Nephron (organoid): ENCODE data around the gene FXYD6.

Source experiments
- H3K27ac Mint-ChIP-seq, 3 experiments: 2 replicates each; pipeline ENCODE4 v1.8.0; 2020; ENCODE audit warnings: mixed read lengths in 3 of 3, mild to moderate bottlenecking in 2 of 3, moderate library complexity in 1 of 3
- H3K27me3 Mint-ChIP-seq: 2 replicates; pipeline ENCODE4 v1.8.0; 2021; ENCODE audit warnings: low read depth, mild to moderate bottlenecking, moderate library complexity, mixed read lengths
- H3K36me3 Mint-ChIP-seq: 2 replicates; pipeline ENCODE4 v1.8.0; 2020; ENCODE audit warnings: low read depth, mixed read lengths
- H3K4me1 Mint-ChIP-seq: 2 replicates; pipeline ENCODE4 v1.8.0; 2020; ENCODE audit warnings: mixed read lengths
- H3K4me3 Mint-ChIP-seq, 3 experiments: 2 replicates each; pipeline ENCODE4 v1.8.0; 2020; ENCODE audit warnings: mild to moderate bottlenecking in 3 of 3, mixed read lengths in 3 of 3, moderate library complexity in 2 of 3
- H3K9me3 Mint-ChIP-seq: 2 replicates; pipeline ENCODE4 v1.8.0; 2020; ENCODE audit warnings: mixed read lengths
- CTCF ChIP-seq, 3 experiments: fragments of 200-600 bp; sonication (generic); IDR thresholded peaks; one replicate each; pipeline ENCODE4 v1.5.0; 2021; ENCODE audit warnings: antibody characterized with exemption in 3 of 3; ENCODE audit not compliant: unreplicated experiment in 3 of 3

FXYD6 gene

GRCh38 chr11:117900720-117901440 is 24.4 kb upstream of the FXYD6 start:
- Mint-ChIP-seq H3K4me3 (no peak overlapping the region), H3K27me3 (peaks cover 22% of the 10 kb centered on the region), H3K27ac (no peak overlapping the region), H3K9me3 (no peaks in the 10 kb centered on the region), H3K36me3 (no peaks in the 10 kb centered on the region), H3K4me1 (no peaks in the 10 kb centered on the region)
- no peak for TF ChIP-seq CTCF (IDR thresholded peaks at IDR 0.05; ENCODE audit: unreplicated experiment in 3 of 3)

- Mint-ChIP-seq H3K9me3 (no peaks in the 10 kb centered on the region), H3K27me3 (peaks cover 22% of the 10 kb centered on the region), H3K36me3 (no peaks in the 10 kb centered on the region), H3K27ac (no peak overlapping the region), H3K4me3 (no peak overlapping the region), H3K4me1 (no peaks in the 10 kb centered on the region)
- TF ChIP-seq CTCF (IDR thresholded peaks at IDR 0.05; ENCODE audit: unreplicated experiment in 3 of 3): no peak
Measured at GRCh38 chr11:117900121-117900648, 23.7 kb upstream of the FXYD6 start.

- no peak for TF ChIP-seq CTCF (IDR thresholded peaks at IDR 0.05; ENCODE audit: unreplicated experiment in 3 of 3)
- no peak overlapping the region for H3K27ac Mint-ChIP-seq
- no peak overlapping the region for H3K4me3 Mint-ChIP-seq
- H3K9me3 Mint-ChIP-seq: peaks cover 8% of the 10 kb centered on the region
- H3K4me1 Mint-ChIP-seq: no peaks in the 10 kb centered on the region
- H3K36me3 Mint-ChIP-seq: no peaks in the 10 kb centered on the region
- H3K27me3 Mint-ChIP-seq: peaks cover 22% of the 10 kb centered on the region
Measured at GRCh38 chr11:117898059-117898458, 21.6 kb upstream of the FXYD6 start.

GRCh38 chr11:117892651-117893050 is 16.2 kb upstream of the FXYD6 start:
- Mint-ChIP-seq H3K27me3 (peaks cover 5% of the 10 kb centered on the region), H3K4me3 (no peak overlapping the region), H3K4me1 (peaks cover 12% of the 10 kb centered on the region), H3K9me3 (peaks cover 20% of the 10 kb centered on the region), H3K36me3 (no peaks in the 10 kb centered on the region), H3K27ac (no peak overlapping the region)
- no peak for TF ChIP-seq CTCF (IDR thresholded peaks at IDR 0.05; ENCODE audit: unreplicated experiment in 3 of 3)

- Mint-ChIP-seq H3K4me1 (peaks cover 17% of the 10 kb centered on the region), H3K27ac (no peak overlapping the region)
Measured at GRCh38 chr11:117891362-117891761, 14.9 kb upstream of the FXYD6 start.

More at GRCh38 chr11:117891362-117891761, 14.9 kb upstream of the FXYD6 start:
- no peak for TF ChIP-seq CTCF (IDR thresholded peaks at IDR 0.05; ENCODE audit: unreplicated experiment in 3 of 3)
- Mint-ChIP-seq H3K36me3 (no peaks in the 10 kb centered on the region), H3K4me3 (no peak overlapping the region), H3K27me3 (peaks cover 2% of the 10 kb centered on the region), H3K9me3 (peaks cover 20% of the 10 kb centered on the region)
